Sigmoid colon (tissue), 7 donors: ENCODE measurements around the gene POC5. TPM values are rescaled to one million over a fixed set of nuclear protein-coding genes. Genes with fewer than 3 reads are reported as not detected.

ENCODE experiments used
- DNase-seq: peaks from one replicate; pipeline ENCODE4 v3.0.0-alpha.2; 2019
- H3K27ac ChIP-seq, 4 donors: fragments of 200-600 bp; sonication (generic); one replicate each; pipeline ENCODE4 v1.5.1; 2016 to 2019; ENCODE audit warnings: mild to moderate bottlenecking in 1 of 4
- H3K27me3 ChIP-seq, 3 donors: fragments of 200-600 bp; sonication (generic); one replicate each; pipeline ENCODE4 v1.5.1; 2019; ENCODE audit warnings: mild to moderate bottlenecking in 1 of 3
- H3K36me3 ChIP-seq, 4 donors: fragments of 200-600 bp; sonication (generic); one replicate each; pipeline ENCODE4 v1.5.1; 2016 to 2019
- H3K4me1 ChIP-seq, 4 donors: fragments of 200-600 bp; sonication (generic); one replicate each; pipeline ENCODE4 v1.5.1; 2017 to 2019
- H3K4me3 ChIP-seq, 4 donors: fragments of 200-600 bp; sonication (generic); one replicate each; pipeline ENCODE4 v1.5.1; 2017 to 2019; ENCODE audit warnings: mild to moderate bottlenecking in 2 of 4, moderate library complexity in 1 of 4
- H3K9me3 ChIP-seq, 4 donors: fragments of 200-600 bp in 3 of 4; sonication (generic) in 3 of 4; one replicate each; pipeline versions ENCODE4 v1.5.1 to v1.6.1; 2013 to 2019
- EP300 ChIP-seq, 4 donors: sonication (generic); formaldehyde crosslinking; IDR thresholded peaks; one replicate each; pipeline ENCODE4 v1.6.1; 2017; ENCODE audit warnings: antibody characterized with exemption in 4 of 4
- POLR2A ChIP-seq, 2 donors: fragments of 450-650 bp; IDR thresholded peaks; one replicate each; pipeline ENCODE4 v1.6.1; 2016; ENCODE audit warnings: antibody characterized with exemption in 2 of 2, mild to moderate bottlenecking in 2 of 2, moderate library complexity in 2 of 2
- POLR2AphosphoS5 ChIP-seq, 4 donors: sonication (generic); formaldehyde crosslinking; IDR thresholded peaks; one replicate each; pipeline ENCODE4 v1.6.1; 2017; ENCODE audit warnings: antibody characterized with exemption in 4 of 4
- WGBS, 2 donors: extraction: QIAGEN DNeasy Blood & Tissue Kit; methylation state at CpG; one replicate each; pipeline ENCODE4 v1.1.7; 2013; 5-methylcytosine and 5-hydroxymethylcytosine counted together
- intact Hi-C: fragments of 100-400 bp; cut with DNase I; formaldehyde crosslinking; loops from one replicate; pipeline ENCODE4 v1.15.1; 2023
- polyA plus RNA-seq, 3 donors: library from polyadenylated mRNA; stranded (reverse); fragments of 200-250 nt; gene quantifications; one replicate each; pipeline ENCODE4 v1.2.3, GENCODE V29; 2013
- total RNA-seq, 4 donors: library from RNA; depleted of rRNA; stranded (reverse); fragments of >200 nt; gene quantifications; one replicate each; pipeline ENCODE4 v1.1.0, GENCODE V29; 2016
- TF ChIP-seq, protein P1 (sequence below), 4 experiments: fragments of 450-650 bp in 3 of 4; fragments of 200-600 bp in 1 of 4; IDR thresholded peaks; one replicate each; pipeline ENCODE4 v1.5.1; 2016 to 2019; ENCODE audit warnings: antibody characterized with exemption in 4 of 4, mild to moderate bottlenecking in 3 of 4, moderate library complexity in 2 of 4
- donor health status: healthy with polysubstance abuse.
- donor health status: Bipolar disorder and iron deficiency.
- donor health status: healthy.

Gene POC5
- total and polyA plus RNA-seq, 7 donors = 4.4 to 16.6 (median 8.2) TPM

DNA sequence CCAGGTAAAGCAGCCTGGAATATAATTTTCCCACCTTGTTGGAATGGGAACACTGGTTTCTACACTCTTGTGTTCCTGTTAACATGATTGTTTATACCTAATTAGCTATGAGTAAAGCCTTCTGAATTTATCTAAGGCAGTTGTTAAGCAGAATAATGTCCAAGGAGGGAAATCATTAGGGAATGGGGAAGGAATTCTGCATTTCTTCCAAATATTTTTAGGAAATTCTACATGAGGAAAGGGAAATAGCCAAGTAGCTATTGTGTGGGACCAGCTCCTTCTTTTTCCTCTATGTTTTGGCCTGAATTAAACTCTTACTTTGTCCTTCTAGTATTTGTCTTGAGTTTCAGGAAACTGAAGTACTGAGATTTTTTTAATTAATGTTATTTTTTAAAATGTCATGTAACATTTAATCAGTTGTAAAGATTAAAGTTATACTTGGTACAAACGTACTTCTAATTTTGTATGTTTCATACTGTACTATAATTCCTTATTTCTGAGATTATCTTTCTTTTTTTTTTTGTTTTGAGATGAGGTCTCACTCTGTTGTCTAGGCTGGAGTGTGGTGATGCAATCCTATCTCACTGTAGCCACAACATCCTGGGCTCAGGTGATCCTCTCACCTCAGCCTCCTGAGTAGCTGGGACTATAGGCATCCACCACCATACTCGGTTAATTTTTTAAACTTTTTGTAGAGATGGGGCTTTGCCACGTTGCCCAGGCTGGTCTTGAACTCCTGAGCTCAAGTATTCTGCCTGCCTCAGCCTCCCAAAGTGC is 77.5 kb downstream of the POC5 start:
- no peaks in the 10 kb centered on the region for H3K27me3 ChIP-seq
- TF ChIP-seq POLR2A (IDR thresholded peaks at IDR 0.05) = no peak
- TF ChIP-seq, protein P1, sequence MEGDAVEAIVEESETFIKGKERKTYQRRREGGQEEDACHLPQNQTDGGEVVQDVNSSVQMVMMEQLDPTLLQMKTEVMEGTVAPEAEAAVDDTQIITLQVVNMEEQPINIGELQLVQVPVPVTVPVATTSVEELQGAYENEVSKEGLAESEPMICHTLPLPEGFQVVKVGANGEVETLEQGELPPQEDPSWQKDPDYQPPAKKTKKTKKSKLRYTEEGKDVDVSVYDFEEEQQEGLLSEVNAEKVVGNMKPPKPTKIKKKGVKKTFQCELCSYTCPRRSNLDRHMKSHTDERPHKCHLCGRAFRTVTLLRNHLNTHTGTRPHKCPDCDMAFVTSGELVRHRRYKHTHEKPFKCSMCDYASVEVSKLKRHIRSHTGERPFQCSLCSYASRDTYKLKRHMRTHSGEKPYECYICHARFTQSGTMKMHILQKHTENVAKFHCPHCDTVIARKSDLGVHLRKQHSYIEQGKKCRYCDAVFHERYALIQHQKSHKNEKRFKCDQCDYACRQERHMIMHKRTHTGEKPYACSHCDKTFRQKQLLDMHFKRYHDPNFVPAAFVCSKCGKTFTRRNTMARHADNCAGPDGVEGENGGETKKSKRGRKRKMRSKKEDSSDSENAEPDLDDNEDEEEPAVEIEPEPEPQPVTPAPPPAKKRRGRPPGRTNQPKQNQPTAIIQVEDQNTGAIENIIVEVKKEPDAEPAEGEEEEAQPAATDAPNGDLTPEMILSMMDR (IDR thresholded peaks at IDR 0.05) = no peak
- TF ChIP-seq EP300 (IDR thresholded peaks at IDR 0.05) = no peak
- no peak for TF ChIP-seq POLR2AphosphoS5 (IDR thresholded peaks at IDR 0.05)
- no peak for DNase-seq
- no peaks in the 10 kb centered on the region for H3K9me3 ChIP-seq
- intact Hi-C loops = no loop called here
- H3K27ac ChIP-seq = no peak overlapping the region
- no peak overlapping the region for H3K4me3 ChIP-seq
- WGBS, 2 donors = 81 to 84% methylated on average over 3 of the region's 3 CpGs
- no peaks in the 10 kb centered on the region for H3K36me3 ChIP-seq
- H3K4me1 ChIP-seq = no peaks in the 10 kb centered on the region

DNA sequence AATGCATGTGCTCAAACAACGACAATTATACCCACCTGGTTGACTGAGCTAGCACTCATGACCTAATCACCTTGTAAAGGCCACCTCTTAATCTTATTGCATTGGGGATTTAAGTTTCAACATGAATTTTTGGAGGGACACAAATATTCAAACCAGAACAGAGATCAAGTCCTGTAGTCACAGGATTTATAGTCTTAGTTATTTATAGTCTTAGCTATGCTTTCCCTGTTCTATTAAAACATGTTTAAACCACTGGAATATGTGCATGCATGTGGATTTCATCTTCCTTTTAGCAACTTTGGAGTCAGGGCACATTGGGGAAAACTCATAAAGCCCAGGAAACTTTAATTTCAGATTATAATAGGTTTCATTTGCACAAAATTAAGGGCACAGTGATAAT is 79.3 kb downstream of the POC5 start:
- TF ChIP-seq, protein P1 (IDR thresholded peaks at IDR 0.05) = no peak
- no peak overlapping the region for H3K27ac ChIP-seq
- no peaks in the 10 kb centered on the region for H3K36me3 ChIP-seq
- intact Hi-C loops = no loop called here
- no peak for DNase-seq
- 92 to 94% methylated on average over 1 of the region's 1 CpG for WGBS, 2 donors
- H3K9me3 ChIP-seq = no peaks in the 10 kb centered on the region
- no peaks in the 10 kb centered on the region for H3K27me3 ChIP-seq
- no peaks in the 10 kb centered on the region for H3K4me1 ChIP-seq
- no peak overlapping the region for H3K4me3 ChIP-seq

GRCh38 chr5:75632321-75632720 is 84.9 kb downstream of the POC5 start:
- TF ChIP-seq, protein P1 (IDR thresholded peaks at IDR 0.05) = no peak
- TF ChIP-seq POLR2AphosphoS5 (IDR thresholded peaks at IDR 0.05) (no peak), EP300 (IDR thresholded peaks at IDR 0.05) (no peak), POLR2A (IDR thresholded peaks at IDR 0.05) (no peak)
- no peak overlapping the region for H3K4me3 ChIP-seq
- 94 to 97% methylated on average over 1 of the region's 1 CpG for WGBS, 2 donors
- H3K36me3 ChIP-seq = no peaks in the 10 kb centered on the region
- no peaks in the 10 kb centered on the region for H3K4me1 ChIP-seq
- H3K27me3 ChIP-seq = no peaks in the 10 kb centered on the region
- H3K9me3 ChIP-seq = no peaks in the 10 kb centered on the region
- intact Hi-C loops = no loop called here
- DNase-seq = no peak
- H3K27ac ChIP-seq = no peak overlapping the region

DNA sequence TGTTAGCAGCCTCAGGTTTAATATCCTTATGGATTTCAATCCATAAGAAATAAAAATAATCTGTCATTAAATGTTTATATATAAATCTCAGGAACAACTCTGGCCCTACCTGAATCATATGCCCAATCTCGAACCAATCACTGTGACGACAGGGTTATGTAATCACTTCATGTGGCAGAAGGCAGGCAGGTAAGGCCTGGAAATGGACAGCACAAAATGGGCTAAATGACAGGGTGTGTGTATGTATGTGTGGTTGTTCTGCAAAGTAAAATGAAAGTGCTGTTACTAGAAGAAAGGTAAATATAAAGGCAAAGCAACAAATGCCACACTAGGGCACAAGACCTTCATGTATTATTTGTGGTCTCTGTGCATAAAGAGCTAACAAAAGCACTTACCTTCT is 86.4 kb downstream of the POC5 start:
- no peak for DNase-seq
- intact Hi-C loops = no loop called here
- Histone ChIP-seq H3K27me3 (no peaks in the 10 kb centered on the region), H3K36me3 (no peaks in the 10 kb centered on the region), H3K4me3 (no peak overlapping the region), H3K9me3 (no peaks in the 10 kb centered on the region), H3K27ac (no peak overlapping the region), H3K4me1 (no peaks in the 10 kb centered on the region)
- TF ChIP-seq EP300 (IDR thresholded peaks at IDR 0.05) = no peak
- TF ChIP-seq, protein P1 (IDR thresholded peaks at IDR 0.05) = no peak
- no peak for TF ChIP-seq POLR2A (IDR thresholded peaks at IDR 0.05)
- TF ChIP-seq POLR2AphosphoS5 (IDR thresholded peaks at IDR 0.05) = no peak
- WGBS, 2 donors = 67 to 89% methylated on average over 2 of the region's 2 CpGs

DNA sequence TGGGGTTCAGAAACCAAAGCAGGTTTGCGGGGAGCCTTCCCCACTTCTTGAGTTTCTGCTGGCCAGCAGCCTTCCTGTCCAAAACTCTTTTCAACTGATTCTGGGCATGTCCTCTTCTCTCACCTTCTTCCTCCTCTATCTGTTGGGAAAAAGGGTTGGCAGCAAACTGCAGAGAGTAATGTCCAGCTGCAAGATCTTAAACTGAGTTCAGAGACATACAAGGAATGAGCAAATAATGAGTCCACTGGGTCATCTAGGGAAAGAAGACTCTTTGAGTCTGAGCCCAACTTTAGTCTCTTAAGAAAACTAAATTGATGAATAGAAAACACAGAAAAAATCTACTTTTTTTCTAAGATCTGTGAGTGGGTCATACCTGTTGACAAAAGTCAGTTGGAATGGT is 89.4 kb downstream of the POC5 start:
- no peak overlapping the region for H3K4me3 ChIP-seq
- WGBS, 2 donors = 94 to 100% methylated on average over 1 of the region's 1 CpG
- TF ChIP-seq, protein P1 (IDR thresholded peaks at IDR 0.05) = no peak
- TF ChIP-seq POLR2AphosphoS5 (IDR thresholded peaks at IDR 0.05) (no peak), POLR2A (IDR thresholded peaks at IDR 0.05) (no peak), EP300 (IDR thresholded peaks at IDR 0.05) (no peak)
- no peak overlapping the region for H3K27ac ChIP-seq
- intact Hi-C loops = no loop called here
- DNase-seq = no peak
- no peaks in the 10 kb centered on the region for H3K27me3 ChIP-seq
- no peaks in the 10 kb centered on the region for H3K4me1 ChIP-seq
- no peaks in the 10 kb centered on the region for H3K9me3 ChIP-seq
- H3K36me3 ChIP-seq = no peaks in the 10 kb centered on the region
